ENCODE data around the gene FNDC3B.

- TF ChIP-seq MAX (IDR thresholded peaks at IDR 0.05; ENCODE audit: insufficient read depth, insufficient read length), result no peak
- no peak for TF ChIP-seq CTCF (IDR thresholded peaks at IDR 0.05; ENCODE audit: extremely low read depth in 1 of 2, insufficient read depth in 1 of 2, low read depth in 1 of 2, low read length in 2 of 2)
- no peak for TF ChIP-seq POLR2A (IDR thresholded peaks at IDR 0.05; ENCODE audit: low read depth, low read length)
- TF ChIP-seq MYC (IDR thresholded peaks at IDR 0.05; ENCODE audit: low read depth, low read length), result no peak
- TF ChIP-seq JUN (IDR thresholded peaks at IDR 0.05; ENCODE audit: borderline replicate concordance, insufficient read depth, insufficient read length, low read depth), result no peak
- TF ChIP-seq POLR2AphosphoS5 (IDR thresholded peaks at IDR 0.05; ENCODE audit: insufficient read depth, low read depth, low read length), result no peak
- no peak for TF ChIP-seq EZH2 (IDR thresholded peaks at IDR 0.05; ENCODE audit: borderline replicate concordance, low read depth, low read length, severe bottlenecking)
- TF ChIP-seq FOS (IDR thresholded peaks at IDR 0.05; ENCODE audit: borderline replicate concordance, insufficient read depth, low read length), result no peak
- TF ChIP-seq GATA2 (IDR thresholded peaks at IDR 0.05; ENCODE audit: insufficient read depth, insufficient read length, low read depth, low read length), result no peak
Measured at GRCh38 chr3:172112734-172113120, 73.3 kb downstream of the FNDC3B start.
